ENCODE data around the gene PHOSPHO2. TPM values are rescaled to one million over a fixed set of nuclear protein-coding genes. Genes with fewer than 3 reads are reported as not detected.

Gene PHOSPHO2
- total RNA-seq, 1 experiment from 2014 or later: 6.9 TPM

GRCh38 chr2:169672406-169672805 is 21.9 kb upstream of the PHOSPHO2 start:
- Histone ChIP-seq H3K27me3 (replicated peaks; ENCODE audit: insufficient read depth, low read depth, low read length, poor library complexity) (no peaks in the 10 kb centered on the region), H3K4me3 (ENCODE audit: low read depth, low read length, poor library complexity, severe bottlenecking) (no peak overlapping the region), H3K27ac (ENCODE audit: low read depth, low read length, poor library complexity, severe bottlenecking) (no peak overlapping the region), H3K36me3 (ENCODE audit: insufficient read depth, low read length, poor library complexity, severe bottlenecking) (no peaks in the 10 kb centered on the region), H3K9me3 (ENCODE audit: low read depth, low read length, poor library complexity, severe bottlenecking) (no peaks in the 10 kb centered on the region), H3K4me1 (ENCODE audit: insufficient read depth, low read length, poor library complexity, severe bottlenecking) (no peaks in the 10 kb centered on the region)
- ChIA-PET CTCF (no interaction called here), POLR2A (ENCODE audit: low non-redundant PET) (no interaction called here)
- no peak for TF ChIP-seq CTCF (conservative IDR thresholded peaks at IDR 0.05; ENCODE audit: low read depth, low read length)
- TF ChIP-seq EZH2 (IDR thresholded peaks at IDR 0.05; ENCODE audit: borderline replicate concordance, low read depth, low read length, poor library complexity, severe bottlenecking): no peak
- no TSS peak for BruUV-seq (replicated peaks)
- no peak for DNase-seq (ENCODE audit: low spot score)
- intact Hi-C loops (cut with micrococcal nuclease; ENCODE audit: unreplicated experiment): no loop called here

GRCh38 chr2:169673106-169673505 is 21.2 kb upstream of the PHOSPHO2 start:
- TF ChIP-seq EZH2 (IDR thresholded peaks at IDR 0.05; ENCODE audit: borderline replicate concordance, low read depth, low read length, poor library complexity, severe bottlenecking) (no peak), CTCF (conservative IDR thresholded peaks at IDR 0.05; ENCODE audit: low read depth, low read length) (no peak)
- POLR2A ChIA-PET (ENCODE audit: low non-redundant PET): no interaction called here
- BruUV-seq (replicated peaks): no TSS peak
- Histone ChIP-seq H3K4me3 (ENCODE audit: low read depth, low read length, poor library complexity, severe bottlenecking) (no peak overlapping the region), H3K9me3 (ENCODE audit: low read depth, low read length, poor library complexity, severe bottlenecking) (no peaks in the 10 kb centered on the region), H3K27me3 (replicated peaks; ENCODE audit: insufficient read depth, low read depth, low read length, poor library complexity) (no peaks in the 10 kb centered on the region), H3K27ac (ENCODE audit: low read depth, low read length, poor library complexity, severe bottlenecking) (no peak overlapping the region), H3K4me1 (ENCODE audit: insufficient read depth, low read length, poor library complexity, severe bottlenecking) (no peaks in the 10 kb centered on the region), H3K36me3 (ENCODE audit: insufficient read depth, low read length, poor library complexity, severe bottlenecking) (no peaks in the 10 kb centered on the region)
- no peak for DNase-seq (ENCODE audit: low spot score)
- intact Hi-C loops (cut with micrococcal nuclease; ENCODE audit: unreplicated experiment): no loop called here
- CTCF ChIA-PET: interaction anchor here (0.6 kb wide), 1 partner anchor 221 kb away, joined by 3 read pairs; no protein-coding TSS in a partner anchor

GRCh38 chr2:169673921-169674320 is 20.3 kb upstream of the PHOSPHO2 start:
- BruUV-seq (replicated peaks): no TSS peak
- H3K4me1 ChIP-seq (ENCODE audit: insufficient read depth, low read length, poor library complexity, severe bottlenecking): no peaks in the 10 kb centered on the region
- H3K4me3 ChIP-seq (ENCODE audit: low read depth, low read length, poor library complexity, severe bottlenecking): no peak overlapping the region
- H3K27ac ChIP-seq (ENCODE audit: low read depth, low read length, poor library complexity, severe bottlenecking): no peak overlapping the region
- H3K36me3 ChIP-seq (ENCODE audit: insufficient read depth, low read length, poor library complexity, severe bottlenecking): no peaks in the 10 kb centered on the region
- TF ChIP-seq CTCF (conservative IDR thresholded peaks at IDR 0.05; ENCODE audit: low read depth, low read length) (no peak), EZH2 (IDR thresholded peaks at IDR 0.05; ENCODE audit: borderline replicate concordance, low read depth, low read length, poor library complexity, severe bottlenecking) (no peak)
- intact Hi-C loops (cut with micrococcal nuclease; ENCODE audit: unreplicated experiment): no loop called here
- H3K27me3 ChIP-seq (replicated peaks; ENCODE audit: insufficient read depth, low read depth, low read length, poor library complexity): no peaks in the 10 kb centered on the region
- ChIA-PET CTCF (no interaction called here), POLR2A (ENCODE audit: low non-redundant PET) (no interaction called here)
- no peak for DNase-seq (ENCODE audit: low spot score)
- no peaks in the 10 kb centered on the region for H3K9me3 ChIP-seq (ENCODE audit: low read depth, low read length, poor library complexity, severe bottlenecking)
